ENCODE data around the gene SOX14.

The SOX14 gene

DNA sequence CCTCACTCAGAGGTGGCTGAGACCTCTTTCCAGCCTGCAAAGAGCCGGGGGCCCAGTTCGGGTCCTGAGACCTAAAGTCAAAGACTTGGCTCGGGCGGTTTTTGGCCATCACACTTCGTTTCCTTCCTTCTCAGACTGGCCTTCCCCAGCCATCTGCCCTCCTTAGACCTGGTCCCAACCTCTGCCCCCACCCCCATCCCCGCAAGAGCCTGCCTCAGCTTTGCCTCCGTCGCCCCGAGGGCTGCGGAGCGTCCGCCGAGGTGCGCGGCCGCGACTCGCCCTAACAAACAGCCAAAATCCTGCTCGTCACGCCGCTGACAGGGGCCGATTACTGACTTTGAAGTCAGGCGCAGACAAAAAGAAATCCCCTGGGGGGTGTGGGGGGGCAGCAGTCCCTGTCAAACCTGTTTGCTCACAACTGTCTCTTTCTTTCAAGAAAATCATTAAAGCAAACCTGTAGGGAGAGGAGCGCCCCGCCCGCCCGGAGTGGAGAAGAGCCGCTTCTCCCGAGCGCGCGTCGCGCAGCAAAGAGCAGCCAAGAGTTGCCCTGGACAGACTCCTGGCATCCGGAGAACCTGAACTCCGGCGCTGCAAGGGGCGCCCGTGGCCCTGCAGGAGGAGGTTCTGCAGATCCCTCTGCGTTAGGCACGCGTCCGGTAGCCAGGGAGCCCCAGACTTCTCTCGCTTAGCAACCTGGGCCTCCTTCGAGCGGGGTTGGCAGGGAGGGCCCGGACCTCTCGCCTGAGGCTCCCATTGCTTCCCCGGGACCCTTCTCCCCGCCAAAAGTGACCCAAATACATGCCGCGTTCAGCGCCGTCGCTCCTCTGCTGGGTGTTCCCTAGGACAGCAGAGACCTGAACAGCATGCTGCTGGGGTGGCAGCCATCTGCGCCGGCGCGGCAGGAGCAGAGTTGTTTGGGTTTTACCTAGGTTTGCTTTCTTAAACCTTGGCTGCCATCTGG, 4.5 kb downstream of the SOX14 start:
- no peak for FAIRE-seq

DNA sequence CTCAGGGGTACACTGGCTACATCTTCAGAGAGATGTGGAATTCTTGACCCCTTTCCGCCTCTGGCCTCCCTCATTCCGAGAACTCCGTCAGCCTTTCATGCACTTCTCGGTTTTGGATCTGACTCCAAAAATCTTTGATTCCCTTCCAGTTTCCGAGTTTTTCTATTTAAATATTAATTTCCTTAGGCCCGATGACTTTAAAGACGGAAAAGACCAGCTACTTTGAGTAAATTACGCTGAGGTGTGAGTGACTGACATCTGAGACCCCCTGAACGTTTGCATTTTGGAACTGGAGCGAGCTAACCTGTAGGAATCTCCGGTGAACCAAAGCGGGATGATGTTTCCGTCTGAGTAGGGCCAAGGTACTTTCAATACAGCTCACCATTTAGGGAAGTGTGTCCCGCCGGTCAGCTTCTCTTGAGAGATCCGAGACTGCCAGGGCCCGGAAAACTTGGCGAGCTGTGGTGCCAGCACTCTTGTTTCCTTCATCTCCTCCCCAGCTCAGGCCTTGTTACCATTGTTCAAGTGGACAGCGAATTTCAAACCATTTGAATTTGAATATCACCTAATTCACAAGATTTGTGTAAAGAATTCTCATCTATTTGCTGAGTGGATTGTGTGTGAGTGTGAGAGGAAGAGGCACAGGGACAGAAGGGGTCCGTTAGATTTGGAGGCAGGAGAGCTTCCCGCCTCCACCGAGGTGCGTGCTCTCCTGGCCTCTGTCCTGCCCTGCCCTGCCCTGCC, 5.4 kb downstream of the SOX14 start:
- FAIRE-seq = no peak
- DNase-seq (ENCODE audit: low spot score) = no peak

More for the DNA sequence above, 4.5 kb downstream of the SOX14 start:
- DNase-seq (ENCODE audit: low spot score) = no peak

DNA sequence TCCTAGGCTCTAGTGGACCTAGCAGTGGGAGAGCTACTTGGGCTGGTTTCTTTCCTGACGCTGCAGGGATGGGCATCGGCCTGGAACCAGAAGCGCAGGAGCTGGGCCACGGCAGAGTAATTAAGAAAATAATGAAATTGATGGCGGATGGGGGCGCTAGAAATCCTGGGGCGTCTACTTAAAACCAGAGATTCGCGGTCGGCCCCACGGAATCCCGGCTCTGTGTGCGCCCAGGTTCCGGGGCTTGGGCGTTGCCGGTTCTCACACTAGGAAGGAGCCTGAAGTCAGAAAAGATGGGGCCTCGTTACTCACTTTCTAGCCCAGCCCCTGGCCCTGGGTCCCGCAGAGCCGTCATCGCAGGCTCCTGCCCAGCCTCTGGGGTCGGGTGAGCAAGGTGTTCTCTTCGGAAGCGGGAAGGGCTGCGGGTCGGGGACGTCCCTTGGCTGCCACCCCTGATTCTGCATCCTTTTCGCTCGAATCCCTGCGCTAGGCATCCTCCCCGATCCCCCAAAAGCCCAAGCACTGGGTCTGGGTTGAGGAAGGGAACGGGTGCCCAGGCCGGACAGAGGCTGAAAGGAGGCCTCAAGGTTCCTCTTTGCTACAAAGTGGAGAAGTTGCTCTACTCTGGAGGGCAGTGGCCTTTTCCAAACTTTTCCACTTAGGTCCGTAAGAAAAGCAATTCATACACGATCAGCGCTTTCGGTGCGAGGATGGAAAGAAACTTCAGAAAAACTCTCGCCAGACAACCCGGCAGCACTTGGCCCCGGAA, 6.1 kb downstream of the SOX14 start:
- FAIRE-seq = no peak
- DNase-seq (ENCODE audit: low spot score) = no peak

DNA sequence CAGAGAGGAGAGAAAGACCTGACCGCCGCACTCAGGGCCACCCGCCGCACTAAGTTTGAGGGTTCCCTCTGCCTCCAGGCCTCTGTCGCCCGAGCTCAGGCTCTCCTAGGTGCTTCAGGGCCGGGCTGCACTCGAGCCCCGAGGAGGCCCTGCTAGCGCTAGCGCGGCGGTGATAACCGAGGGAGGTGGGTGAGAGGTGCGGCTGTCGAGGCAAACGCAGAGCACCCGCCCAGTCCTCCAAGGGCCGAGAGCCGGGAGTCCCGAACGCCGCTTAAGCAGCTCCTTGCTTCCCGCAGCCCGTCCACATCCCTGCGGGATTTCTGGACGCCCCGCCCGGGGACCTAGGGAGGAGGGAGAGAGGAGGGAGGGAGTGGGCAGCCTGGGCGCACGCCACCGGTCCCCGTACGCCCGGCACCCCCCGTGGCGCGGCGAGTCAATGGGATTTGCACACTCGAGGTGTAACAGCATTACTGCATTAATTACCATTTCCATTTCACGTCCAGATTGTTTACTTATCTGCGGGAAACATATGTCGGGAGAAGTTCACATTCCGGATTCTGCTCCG, 6.8 kb downstream of the SOX14 start:
- FAIRE-seq (no peak), DNase-seq (ENCODE audit: low spot score) (no peak)

DNA sequence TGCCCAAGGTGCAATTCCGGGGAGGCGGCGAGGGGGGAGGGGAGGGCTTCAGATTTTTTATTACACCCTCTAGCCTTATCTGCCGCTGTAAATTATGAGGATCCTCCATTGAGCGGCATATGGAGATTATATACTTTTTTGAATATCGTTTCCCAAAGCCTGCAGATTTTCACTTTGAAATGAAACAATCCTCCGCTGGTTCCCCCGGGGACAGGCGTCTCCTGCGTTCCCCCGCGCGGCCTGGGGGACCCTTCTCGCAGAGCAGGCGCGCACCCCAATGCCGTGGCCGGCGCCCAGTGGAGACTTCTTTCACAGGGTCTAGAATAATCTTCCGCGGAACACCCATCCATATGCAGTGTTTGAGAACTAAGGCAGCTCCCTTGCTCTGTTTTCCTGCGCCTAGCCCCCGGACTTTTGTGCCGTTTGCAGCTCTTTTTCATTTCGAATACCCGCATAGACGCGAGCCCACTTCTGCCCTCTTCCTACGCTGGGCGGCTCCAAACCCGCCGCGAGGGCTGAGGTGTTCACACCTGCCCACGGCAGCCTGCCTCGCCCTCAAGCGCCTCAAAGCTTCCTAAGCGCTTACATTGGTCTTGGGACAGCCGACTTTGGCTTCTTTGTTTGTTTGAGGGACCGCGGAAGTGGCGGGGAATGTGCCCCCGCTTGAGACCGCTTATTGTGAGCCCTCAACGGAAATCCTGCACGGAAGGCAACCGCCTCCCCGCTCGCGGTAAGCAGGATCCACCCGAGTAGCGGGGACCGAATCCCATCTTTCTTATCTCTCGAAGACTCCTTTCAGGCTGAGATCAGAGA, 7.5 kb downstream of the SOX14 start:
- no peak for FAIRE-seq
- DNase-seq (ENCODE audit: low spot score) = no peak

DNA sequence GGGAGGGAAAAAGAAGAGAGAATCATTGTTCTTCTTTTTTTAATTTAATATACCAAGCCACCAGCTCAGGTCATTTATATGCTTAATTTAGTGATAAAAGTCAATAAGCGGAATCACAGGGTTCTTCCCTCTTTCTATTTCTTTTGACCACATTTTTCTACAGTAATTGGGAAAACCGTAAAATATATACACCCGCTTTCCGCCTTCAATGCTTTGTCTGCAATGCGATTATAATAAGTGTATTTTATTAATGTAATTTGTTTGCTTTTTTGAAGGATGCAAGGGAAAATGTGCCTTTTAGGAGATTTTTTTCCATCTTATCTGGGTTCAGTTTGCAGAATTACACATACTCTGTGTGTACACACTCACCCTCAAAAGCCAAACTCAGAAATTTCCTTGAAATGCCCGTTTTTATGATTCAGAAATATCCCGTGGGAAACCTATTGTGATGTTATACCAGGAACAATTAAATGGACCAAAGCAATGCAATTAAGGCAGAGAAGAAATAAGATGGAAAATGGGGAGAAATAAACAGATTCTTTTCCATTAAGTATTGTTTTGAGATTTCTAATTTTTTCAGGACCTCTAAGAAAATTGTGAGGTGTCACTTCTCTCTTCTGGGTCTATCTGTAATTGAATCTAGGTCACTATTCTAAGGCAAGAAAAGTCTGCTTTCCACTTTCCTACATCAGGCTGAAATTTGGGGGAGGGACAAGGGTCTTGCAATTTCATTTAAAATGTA, 8.3 kb downstream of the SOX14 start:
- DNase-seq (ENCODE audit: low spot score) (no peak), FAIRE-seq (no peak)

DNA sequence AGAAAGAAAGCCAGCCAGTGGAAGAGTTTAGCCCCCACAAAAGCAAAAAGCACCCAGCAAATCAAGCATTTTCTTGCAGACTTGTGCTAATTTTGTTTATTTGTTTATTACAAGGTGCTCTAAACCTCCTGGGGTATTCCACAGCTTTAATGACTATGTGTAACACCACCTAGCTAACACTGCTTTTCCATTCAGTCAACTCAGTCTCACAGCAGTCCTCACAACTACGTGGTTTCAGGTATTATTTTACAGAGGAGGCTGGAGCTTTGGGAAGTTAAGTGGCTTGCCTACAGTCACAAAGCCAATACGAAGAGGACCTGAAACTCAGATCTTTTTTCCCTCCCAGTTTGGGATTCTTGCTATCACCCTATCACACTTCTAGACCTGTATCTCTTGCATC, 14.8 kb downstream of the SOX14 start:
- DNase-seq (ENCODE audit: low spot score) = no peak
- no peak for FAIRE-seq

DNA sequence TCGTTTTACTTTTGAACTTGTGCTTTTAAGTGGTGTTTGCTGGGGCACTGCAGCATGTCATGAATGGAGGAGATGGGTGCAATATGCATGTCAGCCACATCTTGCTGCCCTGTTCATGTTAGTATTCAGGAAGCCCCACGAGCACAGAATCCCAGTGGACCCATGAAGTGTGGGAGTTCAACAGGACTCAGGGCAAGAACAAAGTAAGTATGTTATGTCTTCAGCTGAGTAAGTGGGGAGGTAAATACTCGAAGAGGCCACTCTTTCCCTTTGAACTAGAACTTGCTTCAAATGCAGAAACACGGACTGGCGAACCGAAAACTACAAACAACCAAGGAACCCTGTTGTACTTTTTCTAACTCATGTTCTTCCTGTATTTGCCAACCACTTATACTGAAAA, 23.4 kb downstream of the SOX14 start:
- DNase-seq (ENCODE audit: low spot score) (no peak), FAIRE-seq (no peak)

DNA sequence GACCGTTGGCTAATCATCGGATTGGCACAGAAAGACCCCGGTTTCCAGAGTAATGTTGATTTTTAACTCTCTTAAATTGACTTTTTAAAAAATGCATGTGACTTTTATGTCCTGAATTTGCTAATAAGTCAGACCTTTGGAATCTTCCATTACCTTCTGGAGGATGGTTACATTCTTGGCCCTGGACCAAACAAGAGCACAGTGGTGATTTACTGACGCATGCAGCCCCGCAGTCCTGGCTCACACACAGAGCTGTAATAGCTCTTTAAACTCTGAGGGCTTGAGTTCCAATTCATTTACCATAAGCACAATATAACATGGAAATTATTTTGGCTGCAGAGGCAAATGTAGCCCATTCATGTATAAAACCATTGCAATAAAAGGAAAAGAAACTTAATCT, 25.1 kb downstream of the SOX14 start:
- FAIRE-seq (no peak), DNase-seq (ENCODE audit: low spot score) (no peak)

DNA sequence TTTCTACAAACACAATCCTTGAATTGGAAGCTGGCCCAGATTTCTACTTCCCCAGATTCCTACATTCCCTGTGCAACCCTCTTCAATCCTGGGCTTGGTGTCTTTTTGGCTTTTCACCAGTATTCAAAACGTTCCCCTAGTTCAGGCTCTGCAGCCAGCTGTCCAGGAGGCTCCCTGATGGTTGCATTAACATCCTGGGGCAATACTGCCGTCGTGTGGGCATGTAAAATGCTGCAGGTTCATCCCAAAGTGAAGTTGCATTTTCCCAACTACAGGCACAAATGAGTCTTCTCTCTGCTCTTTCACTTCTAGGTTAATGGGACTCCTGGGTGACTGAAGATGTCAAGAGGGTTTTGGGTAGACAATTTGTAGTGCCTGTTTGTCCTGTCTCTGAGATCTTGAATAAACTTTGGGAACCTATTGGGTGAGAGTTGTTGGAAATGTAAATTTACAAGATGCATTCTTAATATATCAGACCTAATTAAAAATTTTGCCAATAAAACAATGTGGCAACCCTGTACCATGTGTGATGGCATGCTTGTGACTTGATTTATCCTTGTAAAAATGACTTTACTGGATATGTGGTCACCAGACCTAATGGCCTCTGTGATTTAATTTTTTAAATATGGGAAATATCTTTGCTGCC, 28.6 kb downstream of the SOX14 start:
- peak; percentile 16 for DNase-seq (ENCODE audit: low spot score)
- no peak for FAIRE-seq

DNA sequence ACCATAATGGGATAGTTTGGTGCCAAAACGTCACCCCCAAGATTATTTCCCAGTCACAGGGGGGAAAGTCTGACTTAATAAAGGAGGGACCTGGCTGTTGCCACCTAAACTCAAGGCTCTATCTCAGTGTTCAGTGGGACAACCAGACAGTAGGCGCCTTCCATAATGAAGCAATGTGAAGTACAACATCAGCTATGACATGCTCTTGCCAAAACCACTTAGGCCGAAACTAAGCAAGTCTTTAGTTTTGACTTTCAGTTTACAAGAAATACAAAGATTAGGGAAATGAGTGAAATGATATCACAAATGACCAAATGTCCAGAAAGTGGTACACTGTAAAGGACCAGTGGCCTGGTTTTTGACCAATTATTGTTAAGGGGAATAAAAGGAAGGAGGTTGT, 32.9 kb downstream of the SOX14 start:
- FAIRE-seq (no peak), DNase-seq (ENCODE audit: low spot score) (no peak)

DNA sequence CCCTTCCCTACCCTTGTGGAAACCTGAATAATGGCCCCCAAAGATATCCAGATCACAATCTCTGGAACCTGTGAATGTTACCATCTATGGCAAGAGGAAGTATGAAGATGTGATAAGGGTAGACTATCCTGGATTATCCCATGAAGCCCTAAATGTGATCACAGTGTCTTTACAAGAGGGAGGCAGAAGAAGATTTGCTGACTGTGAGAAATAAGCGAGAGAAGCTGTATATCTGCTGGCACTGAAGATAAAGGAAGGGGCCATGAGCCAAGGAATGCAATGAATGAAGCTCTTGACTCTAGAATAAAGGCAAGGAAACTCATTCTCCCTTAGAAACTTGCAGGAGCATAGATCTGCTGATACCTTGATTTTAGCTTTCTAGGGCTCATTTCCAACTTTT, 39.1 kb downstream of the SOX14 start:
- FAIRE-seq (no peak), DNase-seq (ENCODE audit: low spot score) (no peak)

DNA sequence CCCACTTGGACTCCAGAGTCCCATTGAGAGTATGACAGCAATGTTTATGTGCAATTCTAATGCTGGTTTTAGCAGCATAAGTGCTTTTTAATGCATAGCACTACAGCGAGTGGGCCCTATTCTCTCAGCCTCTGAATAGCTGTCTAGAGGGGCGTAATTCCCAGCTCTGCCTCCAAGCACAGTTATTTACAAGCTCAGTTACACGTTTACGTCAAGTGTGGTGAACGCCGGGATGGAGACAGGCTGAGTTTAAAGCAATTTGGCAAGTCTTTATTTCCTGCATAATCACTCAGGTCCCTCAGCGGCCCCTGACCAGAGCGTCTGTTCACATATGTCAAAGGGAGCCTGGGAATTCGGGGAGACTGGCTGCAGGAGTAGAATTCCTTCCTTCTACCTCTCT, 43.9 kb downstream of the SOX14 start:
- DNase-seq (ENCODE audit: low spot score) (no peak), FAIRE-seq (no peak)

DNA sequence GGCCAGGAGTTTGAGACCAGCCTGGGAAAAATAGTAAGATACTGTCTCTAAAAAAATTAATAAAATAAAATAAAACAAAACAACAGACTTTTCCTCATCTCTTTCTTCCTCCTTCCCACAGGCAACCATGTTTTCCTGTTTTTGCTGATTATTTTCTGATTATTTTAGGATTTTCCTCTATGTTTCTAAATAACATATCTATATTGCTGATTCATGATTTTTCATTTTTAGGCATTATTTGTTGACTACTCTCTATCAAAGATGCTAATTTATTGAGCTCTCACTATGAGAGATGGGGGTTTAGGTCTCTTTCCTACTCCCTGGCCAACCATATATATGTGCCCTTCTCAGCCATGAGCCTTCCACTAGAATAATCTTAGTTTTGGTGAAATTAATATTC, 45.4 kb downstream of the SOX14 start:
- FAIRE-seq = no peak

DNA sequence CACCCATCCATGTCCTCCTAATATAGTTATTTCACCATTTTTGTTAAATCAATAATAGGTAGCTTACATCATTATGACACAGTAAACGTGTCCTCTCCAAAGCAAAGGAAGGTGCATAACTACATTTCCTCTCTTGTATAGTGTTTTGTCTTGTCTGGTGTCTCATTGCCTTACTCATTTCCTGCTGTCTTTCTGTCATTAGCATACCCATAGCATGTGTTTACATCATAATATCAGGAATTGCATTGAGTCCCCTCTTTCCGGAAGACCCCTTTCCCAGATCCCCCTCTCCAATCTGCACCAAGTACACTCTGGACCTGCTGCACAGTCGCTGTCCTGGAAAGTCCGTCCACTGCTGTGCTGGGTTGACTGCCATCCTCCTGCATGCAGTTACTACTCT, 47.9 kb downstream of the SOX14 start:
- no peak for FAIRE-seq
- DNase-seq (ENCODE audit: low spot score) = no peak

More for the DNA sequence above, 45.4 kb downstream of the SOX14 start:
- DNase-seq (ENCODE audit: low spot score) = no peak

DNA sequence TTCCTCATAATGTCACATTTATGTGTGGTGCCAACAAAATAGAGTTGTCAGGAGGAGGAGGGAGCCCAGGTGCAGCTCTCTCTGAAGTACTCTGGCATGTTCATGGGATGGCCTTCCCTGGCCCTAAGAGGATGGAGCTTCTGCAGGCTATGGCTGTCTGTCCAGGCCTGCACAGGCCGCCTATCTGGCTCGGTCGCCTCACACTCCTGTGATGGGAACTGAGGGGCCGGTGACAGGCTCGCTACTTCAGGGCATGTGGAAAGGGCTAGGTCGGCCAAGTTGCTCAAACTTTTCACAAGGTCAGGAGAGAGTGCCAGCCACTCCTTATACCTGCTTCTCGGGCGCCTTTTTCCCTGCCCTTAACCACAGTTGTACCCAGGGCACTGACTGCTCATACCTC, 51.1 kb downstream of the SOX14 start:
- no peak for DNase-seq (ENCODE audit: low spot score)
- FAIRE-seq = no peak
